Measurements from ENCODE around the gene RYR2.

DNA sequence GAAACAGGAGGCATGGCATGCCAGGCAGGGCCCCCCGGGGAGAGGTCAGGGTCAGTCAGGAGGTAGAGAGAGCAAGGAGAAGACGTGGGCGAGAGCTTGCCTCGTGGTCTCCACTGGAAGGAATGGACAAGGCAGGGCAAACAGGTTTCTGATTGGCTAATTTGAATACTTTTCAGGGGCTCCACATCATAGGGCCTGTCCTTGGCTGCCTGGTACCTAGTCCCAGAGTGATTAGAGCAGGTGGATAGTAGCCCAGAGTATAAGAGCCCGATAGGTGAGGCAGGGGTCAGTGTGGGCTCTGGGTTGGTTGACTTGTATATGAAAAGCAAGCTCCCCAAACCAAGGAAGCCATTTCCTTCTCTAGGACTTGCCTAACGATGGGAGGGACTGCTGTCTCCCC, 670.1 kb downstream of the RYR2 start:
- TF ChIP-seq CTCF (conservative IDR thresholded peaks at IDR 0.05; ENCODE audit: low read length) = no peak
- no peak for TF ChIP-seq EZH2phosphoT487 (IDR thresholded peaks at IDR 0.05; ENCODE audit: borderline replicate concordance, low read depth, low read length)
